GM18858 (cell line): ENCODE measurements around the gene MAX.
"Not testable (repeated sequence)": the region's sequence is repeated elsewhere in the genome, so short reads cannot be mapped to it uniquely, and the experiment has no call there.

ENCODE experiments used
- ATAC-seq: cut with Tn5 transposase; IDR thresholded peaks from one replicate; pipeline ENCODE4 v1.9.1; 2021; ENCODE audit not compliant: unreplicated experiment

MAX gene

GRCh38 chr14:65106316-65106715, 4.0 kb upstream of the MAX start:
- no peak for ATAC-seq

GRCh38 chr14:65104791-65105190, 2.5 kb upstream of the MAX start:
- ATAC-seq, result no peak

- no peak for ATAC-seq
Measured at GRCh38 chr14:65103150-65103760, 938 bp upstream of the MAX start.

GRCh38 chr14:65101631-65102440, 481 bp downstream of the MAX start:
- peak; percentile 4 for ATAC-seq

GRCh38 chr14:65100922-65101541, 1.3 kb downstream of the MAX start:
- ATAC-seq, result no peak

- no peak for ATAC-seq
Measured at GRCh38 chr14:65098586-65098985, 3.7 kb downstream of the MAX start.

- ATAC-seq, result no peak
Measured at GRCh38 chr14:65096323-65097089, 5.8 kb downstream of the MAX start.

- ATAC-seq, result no peak
Measured at GRCh38 chr14:65095633-65096205, 6.6 kb downstream of the MAX start.

- no peak for ATAC-seq
Measured at GRCh38 chr14:65092349-65092748, 10.0 kb downstream of the MAX start.

- ATAC-seq, result not testable (repeated sequence)
Measured at GRCh38 chr14:65087835-65088234, 14.5 kb downstream of the MAX start.

GRCh38 chr14:65086686-65087085, 15.6 kb downstream of the MAX start:
- not testable (repeated sequence) for ATAC-seq

- ATAC-seq, result no peak
Measured at GRCh38 chr14:65084554-65085505, 17.5 kb downstream of the MAX start.

GRCh38 chr14:65082930-65083329, 19.4 kb downstream of the MAX start:
- no peak for ATAC-seq

- no peak for ATAC-seq
Measured at GRCh38 chr14:65080960-65081747, 21.2 kb downstream of the MAX start.

- ATAC-seq, result no peak
Measured at GRCh38 chr14:65079768-65080167, 22.5 kb downstream of the MAX start.

GRCh38 chr14:65079201-65079600, 23.1 kb downstream of the MAX start:
- ATAC-seq, result no peak

GRCh38 chr14:65077318-65077717, 25.0 kb downstream of the MAX start:
- no peak for ATAC-seq

- ATAC-seq, result no peak
Measured at GRCh38 chr14:65075628-65076325, 26.5 kb downstream of the MAX start.
